MM.1S (cell line): ENCODE measurements around the gene RNF38.

Experiments
- DNase-seq: peaks from one replicate; pipeline ENCODE4 v3.0.0-alpha.2; 2015
- H2AFZ ChIP-seq: fragments of 300-600 bp; sonication (generic); 2 replicates; pipeline ENCODE4 v1.6.0; 2016; ENCODE audit warnings: antibody characterized with exemption, low read length
- H3F3A ChIP-seq: fragments of 300-600 bp; sonication (generic); 2 replicates; pipeline ENCODE4 v1.6.1; 2016; ENCODE audit warnings: mild to moderate bottlenecking, antibody characterized with exemption, low read length, moderate library complexity, mixed read lengths; ENCODE audit not compliant: insufficient read depth
- H3K27ac ChIP-seq: fragments of 300-600 bp; sonication (generic); 2 replicates; pipeline ENCODE4 v1.5.1; 2016; ENCODE audit warnings: mild to moderate bottlenecking, low read length
- H3K27me3 ChIP-seq: fragments of 300-600 bp; sonication (generic); replicated peaks from 2 replicates; pipeline ENCODE4 v1.6.0; 2016; ENCODE audit warnings: low read length; ENCODE audit not compliant: insufficient read depth
- H3K36me3 ChIP-seq: fragments of 300-600 bp; sonication (generic); replicated peaks from 2 replicates; pipeline ENCODE4 v1.6.1; 2016; ENCODE audit warnings: mild to moderate bottlenecking, low read length, mixed read lengths; ENCODE audit not compliant: insufficient read depth
- H3K4me1 ChIP-seq: fragments of 300-600 bp; sonication (generic); 2 replicates; pipeline ENCODE4 v1.6.1; 2016; ENCODE audit warnings: low read length, mixed read lengths
- H3K4me2 ChIP-seq: fragments of 300-600 bp; sonication (generic); 2 replicates; pipeline ENCODE4 v1.6.0; 2016; ENCODE audit warnings: low read depth, low read length
- H3K4me3 ChIP-seq: fragments of 300-600 bp; sonication (generic); 2 replicates; pipeline ENCODE4 v1.5.1; 2016; ENCODE audit warnings: low read length, mixed read lengths
- H3K79me2 ChIP-seq: fragments of 300-600 bp; sonication (generic); 2 replicates; pipeline ENCODE4 v1.6.1; 2016; ENCODE audit warnings: mixed run types, low read length, mixed read lengths
- H3K9ac ChIP-seq: fragments of 300-600 bp; sonication (generic); 2 replicates; pipeline ENCODE4 v1.6.1; 2016; ENCODE audit warnings: low read length, mixed read lengths
- H3K9me2 ChIP-seq: fragments of 300-600 bp; sonication (generic); replicated peaks from 2 replicates; pipeline ENCODE4 v1.6.1; 2016; ENCODE audit warnings: mild to moderate bottlenecking, low read length, mixed read lengths; ENCODE audit not compliant: insufficient read depth
- H3K9me3 ChIP-seq: fragments of 300-600 bp; sonication (generic); replicated peaks from 2 replicates; pipeline ENCODE4 v1.6.1; 2016; ENCODE audit warnings: mild to moderate bottlenecking, low read length, mixed read lengths; ENCODE audit not compliant: insufficient read depth
- H4K20me1 ChIP-seq: fragments of 300-600 bp; sonication (generic); 2 replicates; pipeline ENCODE4 v1.6.1; 2016; ENCODE audit warnings: mild to moderate bottlenecking, low read length, moderate library complexity, mixed read lengths; ENCODE audit not compliant: insufficient read depth
- EZH2 ChIP-seq: fragments of 300-600 bp; sonication (generic); optimal IDR thresholded peaks from 2 replicates; pipeline ENCODE3; 2017; ENCODE audit warnings: low read depth, mild to moderate bottlenecking, antibody characterized with exemption, low read length, mixed read lengths
- EZH2phosphoT487 ChIP-seq: fragments of 300-600 bp; sonication (generic); IDR thresholded peaks from 2 replicates; pipeline ENCODE4 v1.6.1; 2018; ENCODE audit warnings: antibody characterized with exemption, low read length
- TF ChIP-seq, protein P1 (sequence below): fragments of 300-600 bp; sonication (generic); IDR thresholded peaks from 2 replicates; pipeline ENCODE4 v1.5.1; 2016; ENCODE audit warnings: antibody characterized with exemption, low read length, mixed read lengths

The RNF38 gene

DNA sequence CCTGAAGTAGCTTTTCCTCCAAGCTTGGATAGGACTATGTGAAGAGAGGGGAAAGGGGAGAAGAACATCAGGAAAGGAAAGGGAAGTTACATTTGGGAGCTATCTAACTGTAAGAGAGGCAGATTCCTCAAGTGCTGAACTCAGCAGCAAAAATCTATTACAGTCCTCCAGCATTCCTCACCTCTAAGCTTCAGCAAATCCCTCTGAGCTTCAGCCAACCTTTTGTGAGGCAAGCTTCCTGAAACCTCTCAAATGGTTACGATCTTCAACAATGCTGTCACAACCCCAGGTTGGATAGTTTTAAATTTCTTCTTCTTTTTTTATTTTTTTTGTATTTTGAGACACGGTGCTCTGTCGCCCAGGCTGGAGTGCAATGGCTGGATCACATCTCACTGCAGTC lies 2.5 kb upstream of the RNF38 start:
- Histone ChIP-seq H3K79me2 (peaks cover 44% of the 10 kb centered on the region), H3K27me3 (no peaks in the 10 kb centered on the region), H3K4me1 (0 out of 2 replicates have a peak, but pooled peaks cover 14% of the 10 kb centered on the region), H3K9ac (no peak overlapping the region), H3K36me3 (no peaks in the 10 kb centered on the region), H4K20me1 (no peaks in the 10 kb centered on the region), H3K27ac (no peak overlapping the region), H3F3A (peaks cover 16% of the 10 kb centered on the region), H2AFZ (no peak overlapping the region), H3K9me2 (no peaks in the 10 kb centered on the region), H3K4me2 (no peak overlapping the region), H3K9me3 (no peaks in the 10 kb centered on the region), H3K4me3 (no peak overlapping the region)
- no peak for DNase-seq
- TF ChIP-seq, protein P1, sequence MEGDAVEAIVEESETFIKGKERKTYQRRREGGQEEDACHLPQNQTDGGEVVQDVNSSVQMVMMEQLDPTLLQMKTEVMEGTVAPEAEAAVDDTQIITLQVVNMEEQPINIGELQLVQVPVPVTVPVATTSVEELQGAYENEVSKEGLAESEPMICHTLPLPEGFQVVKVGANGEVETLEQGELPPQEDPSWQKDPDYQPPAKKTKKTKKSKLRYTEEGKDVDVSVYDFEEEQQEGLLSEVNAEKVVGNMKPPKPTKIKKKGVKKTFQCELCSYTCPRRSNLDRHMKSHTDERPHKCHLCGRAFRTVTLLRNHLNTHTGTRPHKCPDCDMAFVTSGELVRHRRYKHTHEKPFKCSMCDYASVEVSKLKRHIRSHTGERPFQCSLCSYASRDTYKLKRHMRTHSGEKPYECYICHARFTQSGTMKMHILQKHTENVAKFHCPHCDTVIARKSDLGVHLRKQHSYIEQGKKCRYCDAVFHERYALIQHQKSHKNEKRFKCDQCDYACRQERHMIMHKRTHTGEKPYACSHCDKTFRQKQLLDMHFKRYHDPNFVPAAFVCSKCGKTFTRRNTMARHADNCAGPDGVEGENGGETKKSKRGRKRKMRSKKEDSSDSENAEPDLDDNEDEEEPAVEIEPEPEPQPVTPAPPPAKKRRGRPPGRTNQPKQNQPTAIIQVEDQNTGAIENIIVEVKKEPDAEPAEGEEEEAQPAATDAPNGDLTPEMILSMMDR, result no peak
- TF ChIP-seq EZH2phosphoT487, result no peak
- no peak for TF ChIP-seq EZH2

GRCh38 chr9:36401897-36402480 lies 1.9 kb upstream of the RNF38 start:
- Histone ChIP-seq H4K20me1 (no peaks in the 10 kb centered on the region), H3K36me3 (no peaks in the 10 kb centered on the region), H3K9ac (peak overlapping the region; percentile 58; the same call in 1 of the 2 replicates), H3K27ac (no peak overlapping the region), H2AFZ (no peak overlapping the region; the same call in 1 of the 2 replicates), H3K4me3 (no peak overlapping the region; the same call in 1 of the 2 replicates), H3K4me1 (0 out of 2 replicates have a peak, but pooled peaks cover 14% of the 10 kb centered on the region), H3K9me2 (no peaks in the 10 kb centered on the region), H3K79me2 (peaks cover 49% of the 10 kb centered on the region), H3K9me3 (no peaks in the 10 kb centered on the region), H3F3A (peaks cover 16% of the 10 kb centered on the region), H3K4me2 (peak overlapping the region; percentile 87; the same call in 1 of the 2 replicates), H3K27me3 (no peaks in the 10 kb centered on the region)
- no peak for DNase-seq
- TF ChIP-seq, protein P1, result no peak
- TF ChIP-seq EZH2 (no peak), EZH2phosphoT487 (no peak)

DNA sequence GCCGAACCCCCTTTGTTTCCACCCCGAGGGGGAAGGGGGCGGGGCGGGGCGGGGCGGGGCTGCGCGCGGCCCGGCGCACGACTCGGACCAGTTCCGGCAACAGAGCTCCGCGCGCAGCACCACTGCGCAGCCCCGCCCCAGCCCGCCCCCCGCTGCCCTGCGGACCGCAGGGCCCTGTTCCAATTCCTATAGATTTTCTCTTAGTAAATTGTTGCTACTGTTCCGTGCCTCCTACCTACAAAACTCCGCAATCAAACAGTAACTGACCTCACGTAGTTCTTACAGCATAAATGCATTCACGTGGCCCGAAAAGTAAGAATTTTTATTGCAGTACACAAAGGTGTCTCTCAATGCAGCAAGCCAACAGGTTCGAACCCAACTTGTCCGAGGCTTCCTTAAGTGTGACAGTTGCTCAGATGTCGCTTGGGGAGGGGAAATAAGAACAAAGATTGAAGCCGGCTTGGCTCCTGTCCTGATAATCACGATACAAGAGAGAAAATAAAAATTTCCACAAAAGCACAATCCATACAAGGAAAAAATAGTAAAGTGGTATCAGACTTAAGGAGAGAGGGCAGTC lies 1.2 kb upstream of the RNF38 start:
- H3K27ac ChIP-seq, result peak overlapping the region; percentile 90; the same call in 1 of the 2 replicates
- peak overlapping the region; percentile 93 for H2AFZ ChIP-seq
- H3K4me2 ChIP-seq, result peak overlapping the region; percentile 87
- peaks cover 16% of the 10 kb centered on the region for H3F3A ChIP-seq
- H3K4me1 ChIP-seq, result 0 out of 2 replicates have a peak, but pooled peaks cover 14% of the 10 kb centered on the region
- H3K36me3 ChIP-seq, result no peaks in the 10 kb centered on the region
- H3K9me3 ChIP-seq, result no peaks in the 10 kb centered on the region
- no peaks in the 10 kb centered on the region for H4K20me1 ChIP-seq
- H3K27me3 ChIP-seq, result no peaks in the 10 kb centered on the region
- H3K4me3 ChIP-seq, result peak overlapping the region; percentile 72
- TF ChIP-seq, protein P1, result no peak
- TF ChIP-seq EZH2phosphoT487 (no peak), EZH2 (no peak)
- peak; percentile 86 for DNase-seq
- peak overlapping the region; percentile 71 for H3K9ac ChIP-seq
- peaks cover 51% of the 10 kb centered on the region for H3K79me2 ChIP-seq
- H3K9me2 ChIP-seq, result no peaks in the 10 kb centered on the region
